ENCODE data around the gene ATRX.

The ATRX gene

DNA sequence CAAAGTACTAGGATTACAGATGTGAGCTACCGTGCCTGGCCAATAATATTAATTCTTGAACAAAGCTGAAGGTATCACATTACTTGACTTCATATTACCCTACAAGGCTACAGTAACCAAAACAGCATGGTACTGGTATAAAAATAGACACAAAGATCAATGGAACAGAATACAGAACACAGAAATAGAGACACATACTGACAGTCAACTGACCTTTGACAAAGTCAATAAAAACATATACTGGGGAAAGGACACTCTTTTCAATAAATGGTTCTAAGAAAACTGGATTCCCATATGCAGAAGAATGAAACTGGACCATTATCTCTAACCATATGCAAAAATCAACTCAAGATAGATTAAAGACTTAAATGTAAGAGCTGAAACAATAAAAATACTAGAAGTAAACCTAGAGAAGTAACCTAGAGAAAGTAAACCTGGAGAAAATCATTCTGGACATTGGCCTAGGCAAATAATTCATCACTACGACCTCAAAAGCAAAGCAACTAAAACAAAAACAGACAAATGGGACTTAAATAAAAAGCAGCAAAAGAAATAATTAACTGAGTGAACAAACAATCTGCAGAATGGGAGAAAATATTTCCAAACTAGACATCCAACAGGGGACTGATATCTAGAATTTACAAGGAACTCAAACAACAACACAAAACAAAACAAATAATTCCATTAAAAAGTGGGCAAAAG, 182.2 kb downstream of the ATRX start:
- TF ChIP-seq CTBP1 (IDR thresholded peaks at IDR 0.05; ENCODE audit: borderline replicate concordance) (no peak), ARNT (IDR thresholded peaks at IDR 0.05) (no peak), SP1 (IDR thresholded peaks at IDR 0.05) (no peak), NFRKB (IDR thresholded peaks at IDR 0.05) (no peak), L3MBTL2 (conservative IDR thresholded peaks at IDR 0.05) (no peak), FOXA1 (IDR thresholded peaks at IDR 0.05) (no peak), HDGF (IDR thresholded peaks at IDR 0.05; ENCODE audit: borderline replicate concordance) (no peak), ELF4 (IDR thresholded peaks at IDR 0.05) (no peak), TARDBP (IDR thresholded peaks at IDR 0.05) (no peak), ZNF384 (IDR thresholded peaks at IDR 0.05) (no peak), SUZ12 (IDR thresholded peaks at IDR 0.05) (no peak), LEF1 (IDR thresholded peaks at IDR 0.05; ENCODE audit: borderline replicate concordance) (no peak)
- TF ChIP-seq, protein P1, sequence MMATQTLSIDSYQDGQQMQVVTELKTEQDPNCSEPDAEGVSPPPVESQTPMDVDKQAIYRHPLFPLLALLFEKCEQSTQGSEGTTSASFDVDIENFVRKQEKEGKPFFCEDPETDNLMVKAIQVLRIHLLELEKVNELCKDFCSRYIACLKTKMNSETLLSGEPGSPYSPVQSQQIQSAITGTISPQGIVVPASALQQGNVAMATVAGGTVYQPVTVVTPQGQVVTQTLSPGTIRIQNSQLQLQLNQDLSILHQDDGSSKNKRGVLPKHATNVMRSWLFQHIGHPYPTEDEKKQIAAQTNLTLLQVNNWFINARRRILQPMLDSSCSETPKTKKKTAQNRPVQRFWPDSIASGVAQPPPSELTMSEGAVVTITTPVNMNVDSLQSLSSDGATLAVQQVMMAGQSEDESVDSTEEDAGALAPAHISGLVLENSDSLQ (IDR thresholded peaks at IDR 0.05), result no peak
- POLR2A ChIA-PET, result no interaction called here
- DNase-seq (ENCODE audit: extremely low spot score), result no peak
- CTCF ChIA-PET, result no interaction called here

DNA sequence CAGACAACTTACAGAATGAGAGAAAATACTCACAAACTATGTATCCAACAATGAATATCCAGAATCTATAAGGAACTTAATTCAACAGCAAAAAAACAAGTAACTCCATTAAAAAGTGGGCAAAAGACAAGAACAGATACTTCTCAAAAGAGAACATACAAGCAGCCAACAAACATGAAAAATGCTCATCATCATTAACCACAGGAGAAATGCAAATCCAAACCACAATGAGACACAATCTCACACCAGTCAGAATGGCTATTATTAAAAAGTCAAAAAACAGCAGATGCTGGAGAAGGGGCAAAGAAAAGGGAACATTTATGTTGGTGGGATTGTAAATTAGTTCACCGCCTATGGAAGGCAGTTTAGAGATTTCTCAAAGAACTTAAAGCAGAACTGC, 188.5 kb downstream of the ATRX start:
- CTCF ChIA-PET, result no interaction called here
- POLR2A ChIA-PET, result no interaction called here
- no peak for DNase-seq (ENCODE audit: extremely low spot score)
- no peak for TF ChIP-seq ARNT (IDR thresholded peaks at IDR 0.05)
- TF ChIP-seq SUZ12 (IDR thresholded peaks at IDR 0.05), result no peak
- TF ChIP-seq LEF1 (IDR thresholded peaks at IDR 0.05; ENCODE audit: borderline replicate concordance), result no peak
- no peak for TF ChIP-seq FOXM1 (IDR thresholded peaks at IDR 0.05; ENCODE audit: borderline replicate concordance)

DNA sequence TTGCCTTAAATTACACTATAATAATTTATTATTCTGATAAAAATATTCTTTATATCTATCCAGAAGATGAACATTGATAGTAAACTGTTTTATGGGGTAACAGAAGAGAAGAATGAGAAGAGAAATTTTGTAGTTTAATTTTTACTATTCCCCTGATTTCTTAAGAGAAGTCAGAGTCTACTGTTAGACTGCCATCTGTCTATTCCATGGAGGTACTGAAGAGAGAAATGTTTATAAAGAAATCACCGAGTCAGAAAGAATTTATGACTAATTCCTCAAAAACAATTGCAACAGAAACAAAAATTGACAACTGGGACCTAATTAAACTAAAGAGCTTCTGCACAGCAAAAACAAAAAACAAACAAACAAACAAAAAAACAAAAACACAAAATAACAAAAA, 188.9 kb downstream of the ATRX start:
- peak; percentile 7 for DNase-seq (ENCODE audit: extremely low spot score)
- POLR2A ChIA-PET, result no interaction called here

GRCh38 chrX:77595848-77596247, 190.2 kb downstream of the ATRX start:
- CTCF ChIA-PET, result no interaction called here
- TF ChIP-seq TARDBP (IDR thresholded peaks at IDR 0.05) (no peak), BHLHE40 (IDR thresholded peaks at IDR 0.05; ENCODE audit: borderline replicate concordance) (no peak), CTBP1 (IDR thresholded peaks at IDR 0.05; ENCODE audit: borderline replicate concordance) (no peak), FOXA1 (IDR thresholded peaks at IDR 0.05) (no peak), FOXM1 (IDR thresholded peaks at IDR 0.05; ENCODE audit: borderline replicate concordance) (no peak), L3MBTL2 (conservative IDR thresholded peaks at IDR 0.05) (no peak), HDGF (IDR thresholded peaks at IDR 0.05; ENCODE audit: borderline replicate concordance) (no peak), ZNF384 (IDR thresholded peaks at IDR 0.05) (no peak)
- TF ChIP-seq, protein P1 (IDR thresholded peaks at IDR 0.05), result no peak
- POLR2A ChIA-PET, result no interaction called here
- no peak for DNase-seq (ENCODE audit: extremely low spot score)

More for the DNA sequence above, 188.9 kb downstream of the ATRX start:
- no peak for TF ChIP-seq HDGF (IDR thresholded peaks at IDR 0.05; ENCODE audit: borderline replicate concordance)
- TF ChIP-seq SUZ12 (IDR thresholded peaks at IDR 0.05), result no peak
- no peak for TF ChIP-seq BHLHE40 (IDR thresholded peaks at IDR 0.05; ENCODE audit: borderline replicate concordance)
- no peak for TF ChIP-seq CTBP1 (IDR thresholded peaks at IDR 0.05; ENCODE audit: borderline replicate concordance)
- no peak for TF ChIP-seq LEF1 (IDR thresholded peaks at IDR 0.05; ENCODE audit: borderline replicate concordance)
- no peak for TF ChIP-seq FOXK2 (IDR thresholded peaks at IDR 0.05)
- no peak for TF ChIP-seq ELF4 (IDR thresholded peaks at IDR 0.05)
- no peak for TF ChIP-seq ZNF384 (IDR thresholded peaks at IDR 0.05)
- TF ChIP-seq TARDBP (IDR thresholded peaks at IDR 0.05), result no peak
- no peak for TF ChIP-seq FOXA1 (IDR thresholded peaks at IDR 0.05)
- CTCF ChIA-PET, result no interaction called here

DNA sequence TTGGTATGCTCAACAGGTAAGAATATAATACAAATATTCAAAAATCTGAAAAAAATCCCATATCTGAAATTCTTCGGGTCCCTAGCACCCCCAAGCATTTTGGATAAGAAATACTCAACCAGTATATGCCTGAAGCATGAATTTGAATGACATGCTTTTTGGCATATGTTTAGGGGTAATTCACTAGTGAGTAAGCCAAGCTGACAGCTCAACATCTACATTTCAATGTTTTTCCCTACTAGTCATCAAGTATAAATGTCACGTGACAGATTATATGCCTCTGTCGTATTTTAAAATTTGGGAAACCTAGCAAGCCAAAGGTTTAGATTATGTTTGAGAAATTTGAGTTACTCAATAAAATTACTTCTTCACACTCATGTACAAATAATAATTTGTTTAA, 213.7 kb downstream of the ATRX start:
- TF ChIP-seq FOXA1 (IDR thresholded peaks at IDR 0.05) (no peak), FOXK2 (IDR thresholded peaks at IDR 0.05) (no peak), TARDBP (IDR thresholded peaks at IDR 0.05) (no peak), L3MBTL2 (conservative IDR thresholded peaks at IDR 0.05) (no peak), ARNT (IDR thresholded peaks at IDR 0.05) (no peak), ELF4 (IDR thresholded peaks at IDR 0.05) (no peak), CTBP1 (IDR thresholded peaks at IDR 0.05; ENCODE audit: borderline replicate concordance) (no peak), SUZ12 (IDR thresholded peaks at IDR 0.05) (no peak), FOXM1 (IDR thresholded peaks at IDR 0.05; ENCODE audit: borderline replicate concordance) (no peak), ZNF384 (IDR thresholded peaks at IDR 0.05) (no peak), BHLHE40 (IDR thresholded peaks at IDR 0.05; ENCODE audit: borderline replicate concordance) (no peak), NFRKB (IDR thresholded peaks at IDR 0.05) (no peak), LEF1 (IDR thresholded peaks at IDR 0.05; ENCODE audit: borderline replicate concordance) (no peak), HDGF (IDR thresholded peaks at IDR 0.05; ENCODE audit: borderline replicate concordance) (no peak), SP1 (IDR thresholded peaks at IDR 0.05) (no peak)
- TF ChIP-seq, protein P1 (IDR thresholded peaks at IDR 0.05), result no peak
- CTCF ChIA-PET, result no interaction called here
- no peak for DNase-seq (ENCODE audit: extremely low spot score)
- POLR2A ChIA-PET, result no interaction called here

DNA sequence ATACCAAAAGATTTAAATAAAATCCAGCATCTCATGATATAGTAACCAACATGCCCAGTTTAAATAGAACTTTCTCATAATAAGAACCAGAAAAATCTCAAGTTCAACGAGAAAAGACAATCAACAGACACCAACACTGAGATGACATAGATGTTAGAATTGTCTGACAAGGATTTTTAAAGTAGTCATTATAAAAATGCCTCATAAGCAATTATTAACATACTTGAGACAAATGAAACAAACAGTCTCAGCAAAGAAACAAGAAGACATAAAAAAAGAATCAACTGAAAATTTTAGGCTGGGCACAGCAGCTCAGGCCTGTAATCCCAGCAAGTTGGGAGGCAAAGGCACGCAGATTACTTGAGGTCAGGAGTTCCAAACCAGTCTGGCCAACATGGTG, 220.7 kb downstream of the ATRX start:
- POLR2A ChIA-PET, result no interaction called here
- DNase-seq (ENCODE audit: extremely low spot score), result no peak
- CTCF ChIA-PET, result no interaction called here
- TF ChIP-seq CTBP1 (IDR thresholded peaks at IDR 0.05; ENCODE audit: borderline replicate concordance) (no peak), L3MBTL2 (conservative IDR thresholded peaks at IDR 0.05) (no peak), ARNT (IDR thresholded peaks at IDR 0.05) (no peak)

Data from HEK293T (cell line).